Bronchial epithelial cell (primary cell): ENCODE data around the gene BCAP31. TPM values are rescaled to one million over a fixed set of nuclear protein-coding genes. Genes with fewer than 3 reads are reported as not detected.

ENCODE experiments used
- DNase-seq: peaks from one replicate; pipeline ENCODE4 v3.0.0-alpha.2; 2010; ENCODE audit warnings: low read depth
- FAIRE-seq: peaks from 2 replicates; lab custom pipeline; 2011; peaks lifted over from hg19 to GRCh38; lab: Jason Lieb, UNC
- H3K27me3 ChIP-seq: 2 replicates; pipeline ENCODE4 v1.5.1; 2011; ENCODE audit warnings: low read length; ENCODE audit not compliant: control insufficient read depth, insufficient read depth
- H3K36me3 ChIP-seq: 2 replicates; pipeline ENCODE4 v1.5.1; 2011; ENCODE audit warnings: low read length; ENCODE audit not compliant: control insufficient read depth, insufficient read depth
- H3K4me3 ChIP-seq: 2 replicates; pipeline ENCODE4 v1.5.1; 2011; ENCODE audit warnings: mild to moderate bottlenecking, low read depth, low read length, control low read depth
- total RNA-seq: library from RNA; depleted of rRNA; stranded (reverse); fragments of >200 nt; gene quantifications from 2 replicates; pipeline ENCODE4 v1.2.1, GENCODE V29; 2014
- TF ChIP-seq, protein P1 (sequence below): IDR thresholded peaks from 2 replicates; pipeline ENCODE4 v1.5.1; 2011; ENCODE audit warnings: mild to moderate bottlenecking, moderate library complexity, low read length, control low read depth, inconsistent platforms; ENCODE audit not compliant: insufficient read depth, severe bottlenecking

BCAP31 gene
- total RNA-seq, 1 donor from 2014 or later: 300 TPM

GRCh38 chrX:153653556-153653955 lies 70.6 kb downstream of the BCAP31 start:
- DNase-seq (no peak), FAIRE-seq (no peak)
- H3K27me3 ChIP-seq: no peaks in the 10 kb centered on the region
- no peak overlapping the region for H3K4me3 ChIP-seq
- no peaks in the 10 kb centered on the region for H3K36me3 ChIP-seq
- TF ChIP-seq, protein P1, sequence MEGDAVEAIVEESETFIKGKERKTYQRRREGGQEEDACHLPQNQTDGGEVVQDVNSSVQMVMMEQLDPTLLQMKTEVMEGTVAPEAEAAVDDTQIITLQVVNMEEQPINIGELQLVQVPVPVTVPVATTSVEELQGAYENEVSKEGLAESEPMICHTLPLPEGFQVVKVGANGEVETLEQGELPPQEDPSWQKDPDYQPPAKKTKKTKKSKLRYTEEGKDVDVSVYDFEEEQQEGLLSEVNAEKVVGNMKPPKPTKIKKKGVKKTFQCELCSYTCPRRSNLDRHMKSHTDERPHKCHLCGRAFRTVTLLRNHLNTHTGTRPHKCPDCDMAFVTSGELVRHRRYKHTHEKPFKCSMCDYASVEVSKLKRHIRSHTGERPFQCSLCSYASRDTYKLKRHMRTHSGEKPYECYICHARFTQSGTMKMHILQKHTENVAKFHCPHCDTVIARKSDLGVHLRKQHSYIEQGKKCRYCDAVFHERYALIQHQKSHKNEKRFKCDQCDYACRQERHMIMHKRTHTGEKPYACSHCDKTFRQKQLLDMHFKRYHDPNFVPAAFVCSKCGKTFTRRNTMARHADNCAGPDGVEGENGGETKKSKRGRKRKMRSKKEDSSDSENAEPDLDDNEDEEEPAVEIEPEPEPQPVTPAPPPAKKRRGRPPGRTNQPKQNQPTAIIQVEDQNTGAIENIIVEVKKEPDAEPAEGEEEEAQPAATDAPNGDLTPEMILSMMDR: no peak

DNA sequence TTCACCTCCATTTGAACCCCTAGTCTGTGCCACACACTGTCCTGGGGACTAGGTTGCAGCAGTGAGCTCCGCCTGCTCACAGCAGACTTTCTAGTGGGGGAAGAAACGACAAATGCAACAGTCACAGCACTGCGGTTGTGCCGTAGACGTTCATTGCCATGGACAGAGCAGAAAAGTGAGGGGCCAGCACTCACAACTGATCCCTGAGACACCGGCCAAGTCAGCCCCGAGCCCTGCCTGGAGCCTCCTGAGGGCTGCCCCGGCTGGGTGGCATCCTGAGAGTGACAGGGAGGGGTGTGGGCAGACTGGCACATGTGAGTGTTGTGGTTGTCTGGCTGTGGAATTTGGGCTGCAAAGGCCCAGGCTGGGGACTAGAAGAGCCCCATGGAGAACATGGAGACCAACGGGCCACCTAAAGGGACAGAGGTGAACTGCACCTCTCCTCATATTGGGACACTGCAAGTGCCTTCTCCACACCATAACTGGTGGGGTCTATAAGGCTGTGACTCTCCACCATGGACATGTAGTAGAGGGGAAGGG lies 72.6 kb downstream of the BCAP31 start:
- H3K36me3 ChIP-seq: no peaks in the 10 kb centered on the region
- H3K4me3 ChIP-seq: no peak overlapping the region
- no peak for DNase-seq
- FAIRE-seq: no peak
- TF ChIP-seq, protein P1: peak; percentile 43
- H3K27me3 ChIP-seq: no peaks in the 10 kb centered on the region

DNA sequence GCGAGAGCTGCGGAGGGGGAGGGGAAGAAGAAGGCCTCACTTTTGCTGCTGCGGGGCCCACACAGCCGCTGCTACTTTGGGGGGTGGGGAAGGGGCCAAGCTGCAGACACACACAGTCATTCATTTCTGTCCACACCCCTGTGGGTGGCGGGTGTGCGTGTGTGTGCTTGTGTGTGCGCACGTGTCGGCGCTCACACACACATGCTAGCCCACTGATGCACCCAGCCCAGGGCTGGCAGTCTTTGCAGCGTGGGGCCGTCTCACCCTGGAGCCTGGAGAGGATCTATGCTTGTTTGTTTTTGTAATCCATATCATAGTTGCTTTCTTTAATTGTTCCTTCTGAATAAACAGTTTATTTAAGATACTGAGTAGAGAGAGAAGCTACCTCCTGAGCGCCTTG lies 73.2 kb downstream of the BCAP31 start:
- H3K4me3 ChIP-seq: no peak overlapping the region
- DNase-seq (no peak), FAIRE-seq (no peak)
- H3K36me3 ChIP-seq: no peaks in the 10 kb centered on the region
- TF ChIP-seq, protein P1: no peak
- H3K27me3 ChIP-seq: no peaks in the 10 kb centered on the region

Other genes starting within 250 kb of the BCAP31 start
- gene BGN, start 229.4 kb downstream of the BCAP31 start, total RNA-seq: 0.26 TPM in 1 of 2 replicates, not detected in the other
- gene ATP2B3, start 206.7 kb downstream of the BCAP31 start, total RNA-seq: not detected in 2 replicates
- 37.1 and 53.4 TPM in 2 replicates for gene CCNQ, start 125.2 kb downstream of the BCAP31 start, total RNA-seq
- 0.77 and 1.3 TPM in 2 replicates for gene DUSP9, start 77.2 kb downstream of the BCAP31 start, total RNA-seq
- 1.5 and 2.1 TPM in 2 replicates for gene PNCK, start 50.6 kb downstream of the BCAP31 start, total RNA-seq
- gene SLC6A8, start 36.5 kb downstream of the BCAP31 start, total RNA-seq: 42.4 and 49.3 TPM in 2 replicates
- 1.7 and 1.8 TPM in 2 replicates for gene ABCD1, start 469 bp upstream of the BCAP31 start, total RNA-seq
- gene PLXNB3, start 39.9 kb upstream of the BCAP31 start, total RNA-seq: 4.5 and 5.4 TPM in 2 replicates
- gene SRPK3, start 56.7 kb upstream of the BCAP31 start, total RNA-seq: under 0.01 and 0.26 TPM in 2 replicates
- gene IDH3G, start 70.0 kb upstream of the BCAP31 start, total RNA-seq: 26.3 and 27.7 TPM in 2 replicates
- 126 and 136 TPM in 2 replicates for gene SSR4, start 70.3 kb upstream of the BCAP31 start, total RNA-seq
- gene PDZD4, start 106.2 kb upstream of the BCAP31 start, total RNA-seq: under 0.01 TPM in 2 replicates
- gene L1CAM, start 161.8 kb upstream of the BCAP31 start, total RNA-seq: 0.26 and 1.4 TPM in 2 replicates
- not detected in 2 replicates for gene AVPR2, start 180.3 kb upstream of the BCAP31 start, total RNA-seq
- 0.77 and 0.79 TPM in 2 replicates for gene ARHGAP4, start 201.9 kb upstream of the BCAP31 start, total RNA-seq
- gene NAA10, start 210.7 kb upstream of the BCAP31 start, total RNA-seq: 56.9 and 66.8 TPM in 2 replicates
- gene RENBP, start 220.3 kb upstream of the BCAP31 start, total RNA-seq: 5.5 and 10.3 TPM in 2 replicates
- gene HCFC1, start 247.4 kb upstream of the BCAP31 start, total RNA-seq: 5.5 and 7.3 TPM in 2 replicates
- gene TMEM187, start 248.4 kb upstream of the BCAP31 start, total RNA-seq: 4.0 and 5.3 TPM in 2 replicates